Measurements from ENCODE around the gene CGNL1.

Gene CGNL1

DNA sequence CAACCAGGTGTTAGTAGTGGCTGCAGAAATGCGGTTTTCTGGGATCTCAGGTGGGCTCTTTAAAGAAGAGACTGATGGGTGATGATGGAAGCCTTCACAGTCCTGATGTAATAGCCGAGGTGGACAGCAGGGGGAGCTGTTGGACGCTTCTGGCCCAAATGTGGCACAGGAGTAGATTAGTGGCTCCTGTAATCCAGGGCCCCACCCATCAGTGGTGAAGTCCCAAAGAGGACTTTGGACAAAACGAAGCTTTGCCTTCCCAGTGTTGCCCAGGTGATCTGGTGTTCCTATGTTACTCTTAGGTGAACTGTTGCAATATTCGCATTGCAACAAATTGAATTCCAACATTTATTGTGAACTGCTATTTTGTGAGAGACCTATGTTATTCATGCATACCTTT is 183.6 kb downstream of the CGNL1 start:
- no peaks in the 10 kb centered on the region; the same call in 1 of the 2 replicates for H3K4me1 ChIP-seq
- in situ Hi-C loops (cut with MboI; ENCODE audit: low sequenced_read_pairs): loop anchor here (5.0 to 10.0 kb wide), 4 partner anchors 175 to 625 kb away; no protein-coding TSS in a partner anchor
- no peaks in the 10 kb centered on the region for H3K36me3 ChIP-seq (replicated peaks)
- H3K27me3 ChIP-seq (ENCODE audit: low read depth): no peaks in the 10 kb centered on the region; the same call in 1 of the 2 replicates
- no peak overlapping the region for H3K4me3 ChIP-seq
- no peaks in the 10 kb centered on the region for H3K9me3 ChIP-seq
- DNase-seq (ENCODE audit: low spot score in 2 of 2): peak; percentile 8 to 88

DNA sequence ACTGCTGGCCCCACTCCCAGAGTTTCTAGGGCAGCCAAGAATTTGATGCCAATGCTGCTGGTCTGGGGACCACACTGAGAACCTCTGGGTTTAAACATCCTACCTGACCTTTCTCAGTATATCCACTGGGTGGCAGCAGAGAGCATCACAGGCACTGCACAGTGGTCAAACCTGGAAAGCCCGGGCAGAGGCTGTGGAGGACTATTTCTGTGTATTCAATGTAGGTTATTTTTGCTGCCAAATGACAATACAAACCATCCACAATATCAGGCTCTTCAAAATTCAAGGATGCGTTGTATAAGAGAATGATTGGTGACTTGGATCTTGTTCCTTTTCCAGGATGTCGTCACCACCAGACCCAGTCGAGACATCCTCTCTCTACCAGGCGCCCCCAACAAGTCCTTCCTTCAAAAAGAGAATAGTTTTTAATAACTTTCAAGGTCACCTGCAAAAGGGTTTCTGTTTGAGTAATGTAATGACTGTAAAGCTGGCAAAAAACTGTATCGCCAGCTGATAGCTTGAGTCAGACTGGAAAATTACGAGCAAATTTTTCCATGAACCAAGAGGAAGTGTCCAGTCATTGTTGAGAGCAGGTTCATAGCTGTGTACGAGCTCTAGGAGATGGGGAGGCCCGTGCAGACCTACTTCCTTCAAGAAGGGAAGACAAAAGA is 184.9 kb downstream of the CGNL1 start:
- no peaks in the 10 kb centered on the region; the same call in none of the 2 replicates for H3K4me1 ChIP-seq
- H3K9me3 ChIP-seq: no peaks in the 10 kb centered on the region
- DNase-seq (ENCODE audit: low spot score in 2 of 2): peak; percentile 72 to 84
- no peaks in the 10 kb centered on the region; the same call in 1 of the 2 replicates for H3K27me3 ChIP-seq (ENCODE audit: low read depth)
- in situ Hi-C loops (cut with MboI; ENCODE audit: low sequenced_read_pairs): loop anchor here (5.0 to 10.0 kb wide), 2 partner anchors 174 to 301 kb away; no protein-coding TSS in a partner anchor
- no peaks in the 10 kb centered on the region for H3K36me3 ChIP-seq (replicated peaks)
- H3K4me3 ChIP-seq: no peak overlapping the region

DNA sequence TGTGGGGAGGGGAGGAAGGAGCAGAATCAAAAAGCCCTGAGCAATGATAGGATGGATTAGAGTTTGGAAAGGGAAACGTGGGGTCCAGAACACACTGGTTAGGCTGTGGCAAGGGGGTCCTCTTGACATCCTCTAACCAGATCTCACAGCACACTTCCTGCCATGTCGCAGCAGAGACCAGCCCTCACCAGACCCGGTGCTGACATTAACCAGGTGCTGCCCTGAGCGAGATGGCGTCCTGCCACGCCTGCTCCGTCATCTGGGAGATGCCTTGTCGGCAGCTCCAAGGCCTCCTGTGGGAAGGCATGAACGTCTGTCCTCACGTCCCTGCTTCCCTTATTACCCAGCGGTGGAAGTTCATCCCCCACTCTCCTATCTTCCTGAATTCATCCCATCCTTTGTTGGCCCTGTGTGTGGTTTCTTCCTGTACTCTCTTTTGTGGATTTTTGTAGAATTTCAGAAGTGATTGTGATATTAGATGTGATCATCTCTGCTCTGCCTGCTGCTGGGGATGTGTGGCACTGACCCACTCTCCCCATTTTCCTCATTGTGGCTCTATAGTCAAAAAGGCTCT is 186.0 kb downstream of the CGNL1 start:
- no peaks in the 10 kb centered on the region; the same call in none of the 2 replicates for H3K4me1 ChIP-seq
- DNase-seq (ENCODE audit: low spot score in 2 of 2): no peak
- in situ Hi-C loops (cut with MboI; ENCODE audit: low sequenced_read_pairs): loop anchor here (5.0 to 10.0 kb wide), 2 partner anchors 173 to 300 kb away; no protein-coding TSS in a partner anchor
- H3K27me3 ChIP-seq (ENCODE audit: low read depth): no peaks in the 10 kb centered on the region; the same call in 1 of the 2 replicates
- H3K9me3 ChIP-seq: no peaks in the 10 kb centered on the region
- H3K4me3 ChIP-seq: no peak overlapping the region
- H3K36me3 ChIP-seq (replicated peaks): no peaks in the 10 kb centered on the region

DNA sequence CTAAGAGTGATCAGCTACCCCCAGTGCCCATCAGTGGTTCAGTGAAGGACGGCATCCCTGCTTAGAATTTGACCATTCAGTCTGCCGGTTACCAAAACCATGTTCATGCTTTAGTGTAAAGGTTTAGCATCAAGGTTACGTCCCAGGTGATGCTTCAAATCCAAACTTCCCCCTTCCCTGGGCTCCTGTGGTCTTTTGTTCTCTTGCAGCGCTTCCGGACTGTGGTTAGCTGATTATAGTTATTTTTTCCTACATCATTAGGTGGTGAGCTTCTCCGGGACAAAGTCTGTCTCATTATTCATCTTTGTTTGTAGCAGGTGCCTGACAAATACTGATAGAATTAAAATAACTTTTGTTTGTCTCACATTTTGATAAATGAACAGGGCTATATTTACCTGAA is 187.1 kb downstream of the CGNL1 start:
- in situ Hi-C loops (cut with MboI; ENCODE audit: low sequenced_read_pairs): loop anchor here (5.0 to 10.0 kb wide), 2 partner anchors 171 to 299 kb away; no protein-coding TSS in a partner anchor
- Histone ChIP-seq H3K9me3 (no peaks in the 10 kb centered on the region), H3K27me3 (ENCODE audit: low read depth) (no peaks in the 10 kb centered on the region; the same call in 1 of the 2 replicates), H3K4me3 (no peak overlapping the region), H3K4me1 (no peaks in the 10 kb centered on the region; the same call in none of the 2 replicates), H3K36me3 (replicated peaks) (no peaks in the 10 kb centered on the region)
- DNase-seq (ENCODE audit: low spot score in 2 of 2): no peak

DNA sequence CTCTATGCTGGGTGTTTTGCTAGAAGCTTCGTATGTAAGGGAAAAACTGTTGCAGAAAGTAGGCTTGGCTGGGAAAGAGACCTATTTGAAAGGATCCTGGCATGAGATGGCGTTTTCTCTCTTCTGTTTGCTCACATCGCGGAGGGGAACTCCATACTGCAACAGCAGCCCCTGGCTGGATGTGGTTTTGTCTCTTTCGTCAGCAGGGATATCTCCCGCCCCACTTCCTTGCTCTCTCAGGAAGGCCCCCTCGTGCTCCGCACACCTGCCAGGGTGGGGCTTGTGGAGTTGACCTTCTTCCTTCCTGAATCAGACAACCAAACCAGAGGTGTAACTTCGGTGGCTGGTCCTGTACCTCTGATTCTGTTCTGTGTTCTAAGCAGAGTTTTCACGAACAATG is 189.0 kb downstream of the CGNL1 start:
- in situ Hi-C loops (cut with MboI; ENCODE audit: low sequenced_read_pairs): loop anchor here (10.0 kb wide), 1 partner anchor 169 kb away; no protein-coding TSS in a partner anchor
- Histone ChIP-seq H3K27me3 (ENCODE audit: low read depth) (no peaks in the 10 kb centered on the region), H3K9me3 (no peaks in the 10 kb centered on the region), H3K4me3 (no peak overlapping the region), H3K36me3 (replicated peaks) (no peaks in the 10 kb centered on the region), H3K4me1 (no peaks in the 10 kb centered on the region; the same call in 1 of the 2 replicates)
- DNase-seq (ENCODE audit: low spot score in 2 of 2): no peak

DNA sequence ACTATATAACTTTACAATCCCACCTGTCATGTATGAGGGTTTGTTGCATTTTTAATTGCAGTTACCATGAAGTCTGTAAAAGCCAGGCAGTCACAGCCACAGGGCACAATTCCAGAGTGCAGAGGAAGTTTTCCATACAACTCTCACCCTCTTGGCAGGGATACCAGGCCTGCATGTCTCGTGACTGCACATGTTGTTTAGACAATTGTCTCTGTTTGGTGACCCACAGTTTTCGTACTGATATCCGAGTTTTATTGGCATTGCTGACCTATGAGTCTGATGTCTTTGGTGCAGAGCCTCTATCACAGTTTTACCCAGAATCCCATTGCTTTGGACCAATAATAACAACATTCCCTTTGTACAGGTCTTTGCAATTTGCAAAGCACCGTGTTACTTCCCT is 190.5 kb downstream of the CGNL1 start:
- H3K36me3 ChIP-seq (replicated peaks): no peaks in the 10 kb centered on the region
- in situ Hi-C loops (cut with MboI; ENCODE audit: low sequenced_read_pairs): loop anchor here (10.0 kb wide), 1 partner anchor 168 kb away; no protein-coding TSS in a partner anchor
- DNase-seq (ENCODE audit: low spot score in 2 of 2): no peak
- no peaks in the 10 kb centered on the region for H3K9me3 ChIP-seq
- no peaks in the 10 kb centered on the region for H3K27me3 ChIP-seq (ENCODE audit: low read depth)
- H3K4me1 ChIP-seq: no peaks in the 10 kb centered on the region; the same call in 1 of the 2 replicates
- no peak overlapping the region for H3K4me3 ChIP-seq

DNA sequence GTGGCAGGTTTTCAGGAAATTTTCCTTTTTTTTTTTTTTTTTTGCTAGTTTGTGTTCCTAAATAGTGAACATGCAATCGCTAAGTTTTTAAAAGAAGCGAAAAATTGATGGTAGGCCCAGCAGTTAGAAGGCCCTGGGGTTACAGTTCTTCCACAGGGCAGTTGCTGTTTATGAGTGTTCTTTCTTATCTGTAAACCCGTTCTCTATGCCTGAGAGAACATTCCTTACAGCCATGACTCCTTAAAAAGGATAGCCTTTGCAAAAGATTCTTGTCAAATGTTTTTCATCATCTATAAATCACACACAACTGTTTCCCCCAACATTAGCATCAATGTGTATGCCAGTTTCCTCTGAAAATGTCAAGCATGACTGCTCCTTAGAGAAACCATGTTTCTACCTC is 191.6 kb downstream of the CGNL1 start:
- H3K36me3 ChIP-seq (replicated peaks): no peaks in the 10 kb centered on the region
- H3K9me3 ChIP-seq: no peaks in the 10 kb centered on the region
- DNase-seq (ENCODE audit: low spot score in 2 of 2): no peak
- H3K4me1 ChIP-seq: no peaks in the 10 kb centered on the region; the same call in 1 of the 2 replicates
- no peak overlapping the region for H3K4me3 ChIP-seq
- H3K27me3 ChIP-seq (ENCODE audit: low read depth): no peaks in the 10 kb centered on the region
- in situ Hi-C loops (cut with MboI; ENCODE audit: low sequenced_read_pairs): loop anchor here (10.0 kb wide), 1 partner anchor 167 kb away; no protein-coding TSS in a partner anchor

DNA sequence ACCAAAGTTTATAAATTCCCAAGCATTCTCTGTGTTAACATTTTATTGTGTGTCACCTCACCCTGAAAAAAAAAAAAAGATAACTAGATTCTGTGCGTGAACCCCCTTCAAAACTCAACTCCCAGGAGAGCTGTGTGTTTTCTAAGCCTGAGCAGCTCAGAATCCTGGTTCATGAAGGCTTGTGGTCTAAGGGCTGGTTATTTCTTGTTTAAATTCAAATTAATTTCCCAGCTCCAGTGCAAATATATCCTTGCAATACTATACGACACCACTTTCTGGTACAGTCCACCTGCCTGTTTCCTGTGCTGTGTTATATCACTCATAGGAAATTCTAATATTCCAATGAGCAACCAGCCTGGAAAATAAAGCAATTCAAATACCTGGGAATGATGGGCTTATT is 192.0 kb downstream of the CGNL1 start:
- no peak for DNase-seq (ENCODE audit: low spot score in 2 of 2)
- Histone ChIP-seq H3K36me3 (replicated peaks) (no peaks in the 10 kb centered on the region), H3K4me3 (no peak overlapping the region), H3K9me3 (no peaks in the 10 kb centered on the region), H3K27me3 (ENCODE audit: low read depth) (no peaks in the 10 kb centered on the region), H3K4me1 (no peaks in the 10 kb centered on the region; the same call in 1 of the 2 replicates)
- in situ Hi-C loops (cut with MboI; ENCODE audit: low sequenced_read_pairs): loop anchor here (10.0 kb wide), 1 partner anchor 167 kb away; no protein-coding TSS in a partner anchor

DNA sequence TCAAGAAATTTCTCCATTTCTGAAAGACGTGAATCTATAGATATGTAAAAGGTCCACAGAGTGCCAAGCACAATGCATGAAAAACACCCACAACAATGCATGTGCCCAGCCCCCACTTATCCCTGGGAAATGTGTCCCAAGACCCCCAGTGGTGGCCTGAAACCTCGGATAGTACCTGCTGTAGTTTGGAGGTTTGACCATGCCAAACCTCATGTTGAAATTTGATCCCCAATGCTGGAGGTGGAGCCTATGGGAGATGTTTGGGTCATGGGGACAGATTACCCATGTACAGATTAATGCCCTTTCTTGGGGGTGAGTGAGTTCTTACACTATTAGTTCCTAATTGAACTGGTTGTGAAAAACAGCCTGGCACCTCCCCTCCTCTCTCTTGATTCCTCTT is 194.0 kb downstream of the CGNL1 start:
- DNase-seq (ENCODE audit: low spot score in 2 of 2): no peak
- in situ Hi-C loops (cut with MboI; ENCODE audit: low sequenced_read_pairs): no loop called here
- Histone ChIP-seq H3K4me1 (no peaks in the 10 kb centered on the region; the same call in 1 of the 2 replicates), H3K9me3 (no peaks in the 10 kb centered on the region), H3K36me3 (replicated peaks) (no peaks in the 10 kb centered on the region), H3K4me3 (no peak overlapping the region), H3K27me3 (ENCODE audit: low read depth) (no peaks in the 10 kb centered on the region)

DNA sequence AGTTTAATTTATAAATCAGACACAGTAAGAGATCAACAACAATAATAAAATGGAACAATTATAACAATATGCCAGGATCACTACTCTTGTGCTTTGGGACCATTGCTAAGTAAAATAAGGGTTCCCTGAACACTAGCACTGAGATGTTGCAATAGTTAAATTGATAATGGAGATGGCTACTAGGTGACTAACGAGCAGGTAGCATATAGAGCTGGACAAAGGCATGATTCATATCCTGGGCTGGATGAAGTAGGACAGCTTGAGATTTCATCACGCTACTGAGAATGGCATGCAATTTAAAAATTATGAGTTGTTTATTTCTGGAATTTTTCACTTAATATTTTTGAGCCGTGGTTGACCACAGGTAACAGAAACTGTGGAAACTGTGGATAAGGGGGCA is 194.7 kb downstream of the CGNL1 start:
- Histone ChIP-seq H3K4me3 (no peak overlapping the region), H3K27me3 (ENCODE audit: low read depth) (no peaks in the 10 kb centered on the region), H3K36me3 (replicated peaks) (no peaks in the 10 kb centered on the region), H3K9me3 (no peaks in the 10 kb centered on the region), H3K4me1 (no peaks in the 10 kb centered on the region; the same call in 1 of the 2 replicates)
- in situ Hi-C loops (cut with MboI; ENCODE audit: low sequenced_read_pairs): no loop called here
- no peak for DNase-seq (ENCODE audit: low spot score in 2 of 2)

DNA sequence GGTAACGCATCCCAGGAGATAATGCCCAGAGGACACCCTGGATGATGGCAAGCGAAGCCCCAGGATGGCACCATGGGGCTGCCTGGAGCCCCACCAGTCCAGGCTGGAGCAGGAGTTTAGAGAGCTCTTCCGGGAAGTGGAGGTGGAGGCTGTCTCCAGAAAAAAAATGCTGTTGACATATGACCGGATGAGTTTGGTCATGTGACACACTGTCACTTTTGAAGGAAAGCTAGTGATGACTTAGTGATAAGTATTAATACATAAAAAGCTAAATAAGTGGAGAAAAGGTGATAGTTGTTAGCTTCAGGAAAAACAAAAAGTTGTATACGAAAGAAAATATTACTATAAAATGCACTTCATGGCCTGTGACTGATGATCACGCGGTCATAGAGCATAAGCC is 195.4 kb downstream of the CGNL1 start:
- H3K27me3 ChIP-seq (ENCODE audit: low read depth): no peaks in the 10 kb centered on the region
- in situ Hi-C loops (cut with MboI; ENCODE audit: low sequenced_read_pairs): no loop called here

DNA sequence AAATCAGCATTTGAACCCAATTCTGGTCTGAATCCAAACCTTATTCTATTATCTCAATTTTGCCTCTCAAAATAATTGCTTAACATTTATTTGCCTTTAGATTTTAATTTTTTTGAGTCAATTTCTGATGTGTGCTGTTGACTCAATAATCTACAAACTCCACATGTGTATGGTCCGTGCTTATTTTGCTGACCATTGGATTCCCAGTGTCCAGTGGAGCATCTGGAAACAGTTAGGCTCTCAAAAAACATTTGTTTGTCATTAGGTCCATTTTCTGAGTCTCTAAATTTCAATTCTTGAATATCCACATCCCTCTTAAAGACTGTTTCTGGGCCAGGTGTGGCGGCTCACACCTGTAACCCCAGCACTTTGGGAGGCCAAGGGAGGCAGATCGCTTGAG is 196.2 kb downstream of the CGNL1 start:
- H3K27me3 ChIP-seq (ENCODE audit: low read depth): no peaks in the 10 kb centered on the region; the same call in 1 of the 2 replicates
- no peaks in the 10 kb centered on the region for H3K4me1 ChIP-seq
- DNase-seq (ENCODE audit: low spot score in 2 of 2): no peak
- H3K36me3 ChIP-seq (replicated peaks): no peaks in the 10 kb centered on the region
- no peak overlapping the region for H3K4me3 ChIP-seq
- no peaks in the 10 kb centered on the region for H3K9me3 ChIP-seq
- in situ Hi-C loops (cut with MboI; ENCODE audit: low sequenced_read_pairs): no loop called here

More for the DNA sequence above, 195.4 kb downstream of the CGNL1 start:
- no peaks in the 10 kb centered on the region for H3K4me1 ChIP-seq
- DNase-seq (ENCODE audit: low spot score in 2 of 2): no peak
- H3K9me3 ChIP-seq: no peaks in the 10 kb centered on the region
- no peaks in the 10 kb centered on the region for H3K36me3 ChIP-seq (replicated peaks)
- no peak overlapping the region for H3K4me3 ChIP-seq

DNA sequence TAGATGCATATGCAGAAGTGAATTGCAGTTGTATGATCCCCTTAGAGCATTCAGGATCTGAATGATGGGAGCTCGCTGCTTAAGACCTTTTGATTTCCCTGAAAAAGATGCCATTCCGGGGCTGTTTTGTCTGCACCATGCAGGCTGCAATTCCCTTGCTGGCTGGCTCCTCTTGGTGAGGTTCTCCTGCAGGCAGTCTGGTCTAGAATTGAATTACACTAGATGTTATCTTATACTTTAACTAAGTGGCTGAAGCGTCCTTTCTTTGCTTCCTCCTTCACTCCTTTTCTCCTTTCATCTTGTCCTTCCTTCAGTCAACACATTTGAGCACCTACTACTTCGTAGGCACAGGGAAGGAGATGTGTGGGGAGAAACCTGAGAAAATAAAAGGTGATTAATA is 196.8 kb downstream of the CGNL1 start:
- Histone ChIP-seq H3K4me1 (no peaks in the 10 kb centered on the region), H3K4me3 (no peak overlapping the region), H3K27me3 (ENCODE audit: low read depth) (peaks cover under 1% of the 10 kb centered on the region; the same call in 1 of the 2 replicates), H3K9me3 (no peaks in the 10 kb centered on the region), H3K36me3 (replicated peaks) (no peaks in the 10 kb centered on the region)
- in situ Hi-C loops (cut with MboI; ENCODE audit: low sequenced_read_pairs): no loop called here
- no peak for DNase-seq (ENCODE audit: low spot score in 2 of 2)

DNA sequence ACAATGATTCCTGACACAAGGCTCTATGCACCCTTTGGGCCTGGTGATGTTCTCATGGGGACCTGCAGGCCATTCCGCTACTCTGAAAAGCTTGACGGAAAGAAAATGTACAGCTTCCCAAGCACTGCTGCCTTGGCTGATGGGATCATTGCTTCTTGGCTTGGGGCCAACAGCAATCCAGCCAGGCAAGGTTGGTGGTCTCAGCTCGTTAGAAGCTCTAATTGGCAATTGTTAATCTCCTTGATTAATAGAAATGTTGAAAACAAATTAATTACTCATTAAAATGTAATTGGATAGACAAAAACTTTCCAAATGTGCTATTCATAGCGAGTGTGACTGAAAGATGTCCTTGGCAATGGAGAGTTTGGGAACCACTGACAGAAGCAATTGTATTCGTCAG is 199.1 kb downstream of the CGNL1 start:
- H3K4me1 ChIP-seq: no peaks in the 10 kb centered on the region
- DNase-seq (ENCODE audit: low spot score in 2 of 2): no peak
- H3K4me3 ChIP-seq: no peak overlapping the region
- peaks cover 3% of the 10 kb centered on the region; the same call in 1 of the 2 replicates for H3K27me3 ChIP-seq (ENCODE audit: low read depth)
- in situ Hi-C loops (cut with MboI; ENCODE audit: low sequenced_read_pairs): no loop called here
- no peaks in the 10 kb centered on the region for H3K9me3 ChIP-seq
- H3K36me3 ChIP-seq (replicated peaks): no peaks in the 10 kb centered on the region
